SU-DHL-6 (cell line): ENCODE data around the gene CST6.

ENCODE experiments used
- H2AFZ ChIP-seq: fragments of 200-600 bp; sonication (generic); 2 replicates; pipeline ENCODE4 v1.6.1; 2014; ENCODE audit warnings: low read depth, mild to moderate bottlenecking, moderate library complexity, mixed read lengths, antibody characterized with exemption, low read length; ENCODE audit not compliant: severe bottlenecking
- H3F3A ChIP-seq: fragments of 200-600 bp; shearing (Covaris generic); 2 replicates; pipeline ENCODE4 v1.6.0; 2016; ENCODE audit warnings: antibody characterized with exemption, mild to moderate bottlenecking; ENCODE audit not compliant: insufficient read depth
- H3K27ac ChIP-seq: fragments of 200-600 bp; sonication (generic); 2 replicates; pipeline ENCODE4 v1.5.1; 2016; ENCODE audit warnings: low read depth, mild to moderate bottlenecking, low read length, moderate library complexity, mixed read lengths
- H3K27me3 ChIP-seq: fragments of 200-600 bp; sonication (generic), shearing (Covaris generic); 2 replicates; pipeline ENCODE4 v1.6.0; 2014; ENCODE audit warnings: mild to moderate bottlenecking, low read length
- H3K36me3 ChIP-seq: fragments of 200-600 bp; sonication (generic); 2 replicates; pipeline ENCODE4 v1.6.1; 2014; ENCODE audit warnings: mild to moderate bottlenecking, low read length, mixed read lengths
- H3K4me2 ChIP-seq: fragments of 300-600, 200-600 bp; shearing (Covaris generic), sonication (generic); 2 replicates; pipeline ENCODE4 v1.6.0; 2014; ENCODE audit warnings: low read length, low read depth, mild to moderate bottlenecking; ENCODE audit not compliant: poor library complexity, severe bottlenecking
- H3K4me3 ChIP-seq: fragments of 200-600 bp; sonication (generic); 2 replicates; pipeline ENCODE4 v1.5.1; 2014; ENCODE audit warnings: antibody characterized with exemption, low read length, mild to moderate bottlenecking, mixed read lengths; ENCODE audit not compliant: insufficient read depth, poor library complexity, severe bottlenecking
- H3K79me2 ChIP-seq: fragments of 200-600 bp; sonication (generic); 2 replicates; pipeline ENCODE4 v1.6.1; 2014; ENCODE audit warnings: mild to moderate bottlenecking, low read length, moderate library complexity; ENCODE audit not compliant: insufficient read depth
- H3K9ac ChIP-seq: fragments of 200-600 bp; sonication (generic); 2 replicates; pipeline ENCODE4 v1.7.0; 2014; ENCODE audit warnings: mild to moderate bottlenecking, low read length
- H3K9me2 ChIP-seq: fragments of 200-600 bp; sonication (generic); replicated peaks from 2 replicates; pipeline ENCODE4 v1.6.1; 2014; ENCODE audit warnings: low read length; ENCODE audit not compliant: insufficient read depth
- H3K9me3 ChIP-seq: fragments of 200-600 bp; sonication (generic); 2 replicates; pipeline ENCODE4 v1.6.1; 2014; ENCODE audit warnings: low read length, mixed read lengths; ENCODE audit not compliant: insufficient read depth
- H4K20me1 ChIP-seq: fragments of 200-600 bp; sonication (generic); 2 replicates; pipeline ENCODE4 v1.6.1; 2014; ENCODE audit warnings: low read depth, mild to moderate bottlenecking, antibody characterized with exemption, low read length, moderate library complexity, mixed read lengths
- CTCF ChIP-seq: fragments of 200-600 bp; sonication (generic); IDR thresholded peaks from one replicate; pipeline ENCODE4 v1.5.1; 2017; ENCODE audit warnings: antibody characterized with exemption, mild to moderate bottlenecking, low read length, moderate library complexity; ENCODE audit not compliant: insufficient read depth, poor library complexity, severe bottlenecking
- EZH2phosphoT487 ChIP-seq: fragments of 200-600 bp; sonication (generic), shearing (Covaris generic); conservative IDR thresholded peaks from 2 replicates; pipeline ENCODE4 v1.6.1; 2018; ENCODE audit warnings: mild to moderate bottlenecking, antibody characterized with exemption, low read length, moderate library complexity, mixed read lengths

The CST6 gene

GRCh38 chr11:66013762-66014100, 1.9 kb downstream of the CST6 start:
- no peak overlapping the region for H3K27ac ChIP-seq
- no peaks in the 10 kb centered on the region for H4K20me1 ChIP-seq
- H3K9me2 ChIP-seq = no peaks in the 10 kb centered on the region
- H3K9ac ChIP-seq = no peak overlapping the region
- H2AFZ ChIP-seq = no peak overlapping the region
- no peak overlapping the region for H3K4me2 ChIP-seq
- H3K4me3 ChIP-seq = no peak overlapping the region
- no peaks in the 10 kb centered on the region for H3K79me2 ChIP-seq
- H3K36me3 ChIP-seq = no peaks in the 10 kb centered on the region
- no peaks in the 10 kb centered on the region for H3F3A ChIP-seq
- no peaks in the 10 kb centered on the region for H3K27me3 ChIP-seq
- no peaks in the 10 kb centered on the region for H3K9me3 ChIP-seq
- TF ChIP-seq EZH2phosphoT487 = no peak
- TF ChIP-seq CTCF = no peak

- H3K4me2 ChIP-seq = no peak overlapping the region
- no peaks in the 10 kb centered on the region for H3K79me2 ChIP-seq
- no peak overlapping the region for H2AFZ ChIP-seq
- H3K9me3 ChIP-seq = no peaks in the 10 kb centered on the region
- H3K27ac ChIP-seq = no peak overlapping the region
- no peak overlapping the region for H3K4me3 ChIP-seq
- H3K27me3 ChIP-seq = no peaks in the 10 kb centered on the region
- no peaks in the 10 kb centered on the region for H3K9me2 ChIP-seq
- no peaks in the 10 kb centered on the region for H3K36me3 ChIP-seq
- H3F3A ChIP-seq = no peaks in the 10 kb centered on the region
- H4K20me1 ChIP-seq = no peaks in the 10 kb centered on the region
- no peak overlapping the region for H3K9ac ChIP-seq
- no peak for TF ChIP-seq CTCF
Observed at GRCh38 chr11:66014804-66015453, 3.1 kb downstream of the CST6 start.

- Histone ChIP-seq H3K27me3 (no peaks in the 10 kb centered on the region), H3K4me3 (no peak overlapping the region), H3K4me2 (no peak overlapping the region), H4K20me1 (no peaks in the 10 kb centered on the region), H3K9me3 (no peaks in the 10 kb centered on the region), H3K27ac (no peak overlapping the region), H3K36me3 (no peaks in the 10 kb centered on the region), H3F3A (no peaks in the 10 kb centered on the region), H3K9ac (no peak overlapping the region), H2AFZ (no peak overlapping the region), H3K79me2 (no peaks in the 10 kb centered on the region), H3K9me2 (no peaks in the 10 kb centered on the region)
- TF ChIP-seq CTCF = no peak
- TF ChIP-seq EZH2phosphoT487 = no peak
Observed at GRCh38 chr11:66015454-66015881, 3.7 kb downstream of the CST6 start.
